BE2C (cell line): ENCODE results near the gene PRR3.

Source experiments
- DNase-seq: peaks from one replicate; pipeline ENCODE4 v3.0.0-alpha.2; 2020
- H3K27me3 ChIP-seq: fragments of 250-450 bp; sonication (Bioruptor Pico); 2 replicates; pipeline ENCODE4 v1.5.1; 2020; ENCODE audit warnings: mild to moderate bottlenecking
- H3K36me3 ChIP-seq: fragments of 250-450 bp; sonication (Bioruptor Pico); 2 replicates; pipeline ENCODE4 v1.5.1; 2020; ENCODE audit warnings: mild to moderate bottlenecking
- H3K4me1 ChIP-seq: fragments of 250-450 bp; sonication (Bioruptor Pico); 2 replicates; pipeline ENCODE4 v1.5.1; 2020
- H3K4me3 ChIP-seq: 2 replicates; pipeline ENCODE4 v1.5.1; 2011; ENCODE audit warnings: low read depth, low read length
- H3K9me3 ChIP-seq: fragments of 250-450 bp; sonication (Bioruptor Pico); 2 replicates; pipeline ENCODE4 v1.5.1; 2020
- CTCF ChIP-seq: IDR thresholded peaks from 2 replicates; pipeline ENCODE4 v1.5.1; 2012; ENCODE audit warnings: mild to moderate bottlenecking, low read depth, low read length

The PRR3 gene

GRCh38 chr6:30554962-30555815, 1.9 kb upstream of the PRR3 start:
- DNase-seq, result peak; percentile 55
- TF ChIP-seq CTCF, result no peak
- no peaks in the 10 kb centered on the region for H3K27me3 ChIP-seq
- H3K36me3 ChIP-seq, result peaks cover 36% of the 10 kb centered on the region
- no peaks in the 10 kb centered on the region for H3K4me1 ChIP-seq
- H3K9me3 ChIP-seq, result no peaks in the 10 kb centered on the region
- H3K4me3 ChIP-seq, result peak overlapping the region; percentile 77

GRCh38 chr6:30555816-30556065, 1.4 kb upstream of the PRR3 start:
- Histone ChIP-seq H3K27me3 (no peaks in the 10 kb centered on the region), H3K4me3 (peak overlapping the region; percentile 77), H3K9me3 (no peaks in the 10 kb centered on the region), H3K4me1 (no peaks in the 10 kb centered on the region), H3K36me3 (peaks cover 35% of the 10 kb centered on the region)
- TF ChIP-seq CTCF, result no peak
- no peak for DNase-seq

GRCh38 chr6:30556066-30556905, 809 bp upstream of the PRR3 start, which contains the start of gene GNL1:
TSS of gene GNL1 (minus strand) at chr6:30556489. CDS start at chr6:30556203, 286 bp downstream.
- TF ChIP-seq CTCF, result no peak
- Histone ChIP-seq H3K4me1 (no peaks in the 10 kb centered on the region), H3K27me3 (no peaks in the 10 kb centered on the region), H3K36me3 (peaks cover 29% of the 10 kb centered on the region), H3K9me3 (no peaks in the 10 kb centered on the region), H3K4me3 (peak within 1 kb of the TSS; percentile 77)
- peak; percentile 91 for DNase-seq

GRCh38 chr6:30557683-30557981, 537 bp downstream of the PRR3 start:
- Histone ChIP-seq H3K36me3 (peaks cover 36% of the 10 kb centered on the region), H3K4me3 (peak overlapping the region; percentile 77), H3K27me3 (no peaks in the 10 kb centered on the region), H3K4me1 (no peaks in the 10 kb centered on the region), H3K9me3 (no peaks in the 10 kb centered on the region)
- no peak for TF ChIP-seq CTCF
- DNase-seq, result no peak

GRCh38 chr6:30560930-30561329, 3.8 kb downstream of the PRR3 start:
- peaks cover 30% of the 10 kb centered on the region for H3K36me3 ChIP-seq
- no peaks in the 10 kb centered on the region for H3K4me1 ChIP-seq
- no peaks in the 10 kb centered on the region for H3K27me3 ChIP-seq
- DNase-seq, result no peak
- no peaks in the 10 kb centered on the region for H3K9me3 ChIP-seq
- TF ChIP-seq CTCF, result no peak
- no peak overlapping the region for H3K4me3 ChIP-seq
